GM21825 (cell line): ENCODE measurements around the gene ACER3.
A peak's percentile ranks its signal among the peaks of the same experiment; 100 is the strongest.

Experiments used
- ATAC-seq: cut with Tn5 transposase; IDR thresholded peaks from one replicate; pipeline ENCODE4 v1.9.1; 2021; ENCODE audit warnings: mild to moderate bottlenecking, moderate library complexity; ENCODE audit not compliant: unreplicated experiment

ACER3 gene

DNA sequence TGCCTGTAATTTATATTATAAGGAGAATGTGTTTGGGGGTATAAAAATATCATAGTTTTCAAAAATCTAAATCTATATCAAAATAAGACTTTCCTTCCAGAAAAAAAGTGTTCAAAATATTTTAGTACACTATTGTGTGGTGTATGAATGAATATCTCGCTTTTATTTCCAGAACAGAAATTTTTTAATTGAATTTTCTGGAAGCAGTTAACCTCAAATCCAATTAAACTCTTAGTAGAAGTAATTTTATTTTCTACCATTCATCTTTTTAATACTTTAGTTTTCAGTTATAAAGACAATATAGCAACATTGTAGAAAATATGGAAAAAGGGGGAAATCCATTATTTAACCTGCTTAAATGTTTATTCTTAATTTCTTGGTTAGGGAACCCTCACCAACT is 58.7 kb downstream of the ACER3 start:
- ATAC-seq = no peak

DNA sequence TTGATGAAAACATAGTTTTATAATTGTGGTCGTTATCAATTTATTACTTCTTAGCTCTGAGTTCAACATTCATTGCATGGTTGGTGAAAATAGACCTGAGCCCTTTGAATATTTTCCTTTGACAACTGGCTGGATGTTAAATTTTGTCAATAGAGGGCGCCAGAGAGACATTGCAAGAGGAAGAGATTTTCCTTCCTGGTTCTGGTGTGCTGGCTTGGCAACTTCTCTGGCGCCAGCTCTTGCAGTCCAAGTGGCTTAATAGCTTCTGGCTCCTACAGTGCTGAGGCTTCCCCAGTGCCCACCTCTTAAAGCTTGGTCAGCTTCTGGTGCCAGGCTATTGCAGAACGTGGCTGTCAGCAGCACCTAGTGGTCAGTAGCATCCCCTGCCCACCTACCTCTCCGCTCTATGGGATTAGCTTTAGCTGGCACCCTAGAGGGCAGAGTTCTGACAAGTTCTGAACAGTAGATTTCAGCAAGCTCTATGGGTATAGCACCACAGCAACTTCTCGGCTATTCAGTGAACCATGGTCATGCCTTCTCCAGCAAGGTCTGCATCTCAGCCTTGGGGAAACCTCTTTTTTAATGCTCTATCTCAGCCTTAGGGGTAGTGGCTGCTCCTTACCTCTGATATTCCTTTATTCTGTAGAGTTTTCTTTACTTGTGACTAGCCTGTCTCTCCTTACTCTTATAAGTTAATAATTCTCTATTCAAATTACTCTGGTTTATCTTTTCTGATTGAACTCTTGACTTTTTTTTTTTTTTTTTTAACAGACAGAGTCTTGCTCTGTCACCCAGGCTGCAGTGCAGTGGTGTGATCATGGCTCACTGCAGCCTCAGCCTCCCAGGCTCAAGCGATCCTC is 59.4 kb downstream of the ACER3 start:
- peak; percentile 57 for ATAC-seq

DNA sequence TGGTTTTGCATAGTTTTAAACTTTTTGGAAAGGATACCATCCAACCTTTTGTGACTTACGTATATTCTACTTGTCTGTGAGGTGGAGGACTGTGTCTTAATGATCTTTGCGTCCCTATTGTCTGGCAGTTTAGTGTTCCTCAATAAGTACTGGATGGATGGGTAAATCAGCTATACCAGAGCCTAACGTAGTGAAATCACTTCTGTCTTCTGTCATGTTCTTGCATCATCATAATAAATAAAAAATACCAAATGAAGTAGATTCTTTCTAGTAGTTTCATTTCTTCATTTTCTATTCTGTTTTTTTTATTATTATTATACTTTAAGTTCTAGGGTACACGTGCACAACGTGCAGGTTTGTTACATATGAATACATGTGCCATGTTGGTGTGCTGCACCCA is 66.4 kb downstream of the ACER3 start:
- no peak for ATAC-seq

DNA sequence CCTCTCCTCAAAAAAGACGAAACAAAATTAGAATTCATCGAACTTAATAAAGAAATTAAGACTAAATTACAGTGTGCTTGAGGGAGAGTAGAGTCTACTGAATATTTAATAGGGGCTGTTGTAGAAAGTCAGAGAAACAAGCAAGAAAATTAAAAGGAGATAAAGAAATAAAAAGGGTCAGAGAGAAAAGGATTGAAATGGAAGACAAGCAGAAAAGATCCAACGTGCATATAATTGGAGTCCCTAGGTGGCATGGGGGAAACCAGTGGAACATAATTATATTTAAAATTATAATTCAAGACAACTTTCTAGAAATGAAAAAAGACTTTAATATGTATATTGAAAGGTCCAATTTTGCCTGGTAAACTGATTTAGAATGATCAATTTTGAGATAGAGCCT is 74.3 kb downstream of the ACER3 start:
- no peak for ATAC-seq

DNA sequence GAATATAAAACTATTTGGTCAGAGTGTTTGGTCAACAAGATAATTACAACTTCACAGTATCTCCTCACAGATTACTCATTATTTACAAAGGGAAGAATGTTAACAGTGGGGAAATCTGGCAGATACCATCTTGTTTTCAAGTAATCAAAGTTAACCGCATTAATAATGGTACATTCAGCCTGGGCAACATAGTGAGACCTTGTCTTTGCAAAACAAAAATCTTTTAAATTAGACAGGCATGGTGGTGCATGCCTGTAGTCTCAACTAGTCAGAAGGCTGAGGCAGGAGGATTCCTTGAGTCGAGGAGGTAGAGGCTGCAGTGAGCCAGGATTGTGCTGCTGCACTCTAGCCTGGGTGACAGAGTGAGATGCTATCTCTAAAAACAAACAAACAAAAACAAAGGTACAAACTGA is 78.5 kb downstream of the ACER3 start:
- ATAC-seq = no peak

DNA sequence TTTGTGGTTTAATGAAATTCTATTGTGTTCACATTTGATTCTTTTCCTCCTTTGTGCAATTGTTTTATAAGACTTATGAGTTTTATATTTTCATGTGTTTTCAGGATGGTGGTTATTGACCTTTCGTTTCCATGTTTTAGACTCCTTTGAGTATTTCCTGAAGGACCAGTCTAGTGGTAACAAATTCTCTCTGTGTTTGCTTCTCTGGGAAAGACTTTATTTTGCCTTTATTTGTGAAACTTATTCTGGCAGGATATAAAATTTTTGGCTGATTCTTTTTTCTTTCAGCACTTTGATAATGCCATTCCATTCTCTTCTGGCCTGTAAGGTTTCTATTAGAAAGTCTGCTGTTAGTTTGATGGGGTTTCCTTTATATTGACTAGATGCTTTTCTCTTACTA is 83.5 kb downstream of the ACER3 start:
- no peak for ATAC-seq

DNA sequence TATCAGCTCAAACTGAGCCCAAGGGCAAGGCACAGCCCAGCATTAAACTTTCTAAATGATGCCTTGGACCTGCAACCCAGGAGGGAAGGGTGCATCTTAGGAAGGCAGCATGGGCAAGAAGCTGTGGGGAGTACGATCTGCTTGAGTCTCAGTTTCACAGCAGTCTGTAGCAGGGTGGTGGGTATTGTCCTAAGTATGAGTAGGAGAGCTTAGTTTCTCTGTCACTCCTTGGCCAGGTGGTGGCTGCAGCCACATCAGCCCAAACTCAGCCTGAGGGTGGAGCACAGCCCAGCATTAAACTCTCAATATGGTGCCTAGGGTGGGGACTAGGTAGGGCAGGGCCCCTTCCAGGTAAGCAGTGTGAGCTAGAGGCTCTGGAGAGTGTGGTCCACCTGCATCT is 85.5 kb downstream of the ACER3 start:
- no peak for ATAC-seq

DNA sequence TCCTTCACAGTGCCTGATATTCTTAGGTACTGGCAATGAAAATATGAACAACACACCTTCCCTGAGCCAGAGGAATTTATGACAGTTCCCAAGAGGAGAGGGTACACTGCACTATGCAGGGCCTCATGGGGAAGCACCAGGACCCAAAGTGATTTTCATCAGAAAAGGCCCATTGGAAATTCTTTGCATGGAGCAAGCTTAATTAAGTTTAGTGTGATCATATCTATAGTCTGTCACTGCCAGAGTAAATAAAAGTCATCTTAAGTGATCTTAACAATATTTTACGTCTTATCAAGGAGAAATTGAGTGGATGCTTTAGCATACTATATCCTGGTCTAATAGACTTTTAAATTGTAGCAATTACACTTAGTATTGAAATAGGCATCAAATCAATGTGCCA is 86.5 kb downstream of the ACER3 start:
- no peak for ATAC-seq

DNA sequence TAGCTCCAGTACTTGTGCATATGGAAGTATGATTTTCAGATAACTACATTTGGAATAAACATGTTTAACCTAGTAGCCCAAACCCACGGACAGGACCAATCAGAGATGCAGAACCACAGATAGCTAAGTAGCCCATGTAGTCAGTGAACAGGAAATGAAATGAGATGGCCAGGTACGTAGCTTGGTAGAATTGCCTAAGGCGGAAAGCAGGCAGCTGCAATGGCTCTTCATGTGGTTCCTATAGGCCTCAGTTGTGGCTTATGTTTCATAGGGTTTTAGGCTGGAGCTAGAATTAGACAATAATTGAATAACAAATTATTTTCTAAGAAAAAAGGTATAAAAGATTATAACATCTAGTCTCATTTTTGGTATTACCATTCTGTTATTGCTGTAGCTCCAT is 87.1 kb downstream of the ACER3 start:
- ATAC-seq = no peak

DNA sequence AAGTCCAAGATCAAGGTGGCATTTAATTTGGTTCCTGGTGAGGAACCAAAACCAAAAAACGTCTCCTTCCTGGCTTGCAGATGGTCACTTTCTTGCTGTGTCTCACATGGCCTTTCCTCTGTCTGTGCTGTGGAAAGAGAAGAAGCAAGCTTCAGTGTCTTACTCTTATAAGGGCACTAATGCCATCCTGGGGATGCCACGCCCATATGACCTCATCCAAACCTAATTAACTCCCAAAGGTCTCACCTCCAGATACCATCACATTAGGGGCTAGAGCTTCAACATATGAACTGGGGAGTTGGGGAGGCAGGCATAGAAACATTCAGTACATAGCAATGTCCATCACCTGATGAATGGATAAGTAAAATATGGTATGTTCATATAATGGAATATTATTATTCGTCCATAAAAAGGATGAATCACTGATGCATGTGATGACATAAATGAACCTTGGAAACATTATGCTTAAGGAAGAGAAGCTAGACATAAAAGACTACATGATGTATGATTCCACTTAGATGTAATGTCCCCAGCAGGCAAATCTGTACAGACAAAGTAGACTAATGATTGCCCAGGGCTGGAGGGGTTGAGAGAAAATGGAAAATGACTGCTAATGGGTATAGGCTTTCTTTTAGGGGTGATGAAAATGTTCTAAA is 94.9 kb downstream of the ACER3 start:
- ATAC-seq = no peak

DNA sequence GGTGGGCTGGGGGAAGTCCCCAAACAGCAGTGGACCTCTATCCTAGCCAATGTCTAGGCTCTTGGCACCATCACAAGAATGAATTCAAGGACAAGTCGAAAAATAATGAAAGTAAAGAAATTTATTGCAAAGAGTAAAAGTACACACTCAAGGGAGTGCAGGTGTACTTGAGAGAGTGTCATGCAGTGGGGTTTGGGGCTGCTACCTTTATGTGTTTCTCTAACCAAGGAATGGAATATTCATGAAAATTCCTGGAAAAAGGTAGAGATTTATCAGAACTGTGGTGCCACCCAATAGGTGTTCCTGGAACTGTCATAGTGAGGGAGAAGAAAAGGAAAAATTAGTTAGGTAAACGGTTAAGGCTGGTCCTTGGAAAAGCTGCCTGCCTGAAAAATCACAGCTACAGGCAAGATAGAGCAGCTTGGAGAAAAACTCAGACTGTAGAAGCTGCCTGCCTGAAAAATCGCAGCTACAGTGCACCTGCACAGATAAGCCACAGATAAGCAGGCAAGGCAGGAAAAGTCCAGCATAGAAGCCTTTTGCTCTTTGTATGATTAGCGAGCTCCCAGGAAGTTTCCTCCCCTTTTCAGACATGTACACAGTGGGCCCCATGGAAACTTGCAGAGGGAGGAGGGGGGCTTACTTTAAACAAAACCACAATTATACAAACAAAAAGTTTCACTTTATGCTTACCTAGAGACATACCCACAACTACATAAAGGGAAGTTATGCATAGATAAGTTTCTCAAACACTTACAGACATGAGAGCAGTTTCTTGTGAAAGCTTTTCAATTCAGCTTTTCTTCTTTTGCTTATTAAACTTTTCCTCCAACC is 102.1 kb downstream of the ACER3 start:
- ATAC-seq = peak; percentile 98

DNA sequence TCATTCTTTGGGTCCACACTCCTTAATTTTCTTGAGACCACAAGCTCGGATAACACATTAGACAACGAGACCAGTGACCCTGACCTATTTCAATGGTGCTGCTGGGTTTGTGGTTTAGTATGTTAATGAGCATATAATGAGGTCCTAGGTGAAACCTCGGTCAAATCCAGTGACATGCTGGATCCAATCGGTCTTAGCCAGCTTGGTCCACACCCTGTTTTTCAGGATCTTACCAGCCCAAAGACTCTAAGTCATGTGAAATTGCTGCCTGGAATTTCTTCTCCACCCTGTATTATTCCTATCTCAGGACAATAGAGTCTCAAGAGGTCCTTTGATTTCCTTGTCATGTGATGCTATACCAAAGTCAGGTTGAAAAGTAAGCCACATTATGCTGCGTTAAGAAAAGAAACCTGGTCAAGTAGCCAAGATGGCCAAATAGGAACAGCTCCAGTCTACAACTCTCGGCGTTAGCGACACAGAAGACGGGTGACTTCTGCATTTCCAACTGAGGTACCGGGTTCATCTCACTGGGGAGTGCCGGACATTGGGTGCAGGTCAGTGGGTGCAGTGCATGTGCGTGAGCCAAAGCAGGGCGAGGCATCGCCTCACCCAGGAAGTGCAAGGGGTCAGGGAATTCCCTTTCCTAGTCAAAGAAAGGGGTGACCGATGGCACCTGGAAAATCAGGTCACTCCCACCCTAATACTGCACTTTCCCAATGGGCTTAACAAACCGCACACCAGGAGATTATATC is 102.9 kb downstream of the ACER3 start:
- ATAC-seq = peak; percentile 8

DNA sequence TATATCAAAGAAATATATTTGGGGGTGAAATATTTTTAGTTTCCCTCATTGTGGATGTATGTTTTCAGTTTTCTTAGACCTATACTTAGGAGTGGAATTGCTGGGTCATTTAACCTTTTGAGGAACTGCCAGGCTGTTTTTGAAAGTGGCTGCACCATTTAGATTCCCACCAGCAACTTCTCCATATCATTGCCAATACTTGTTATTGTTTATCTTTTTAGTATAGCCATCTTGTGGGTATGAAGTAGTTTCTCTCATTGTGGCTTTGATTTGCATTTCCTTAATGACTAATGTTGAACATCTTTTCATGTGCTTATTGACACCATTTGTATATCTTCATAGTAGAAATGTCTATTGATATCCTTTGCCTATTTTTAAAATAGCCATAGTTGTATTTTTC is 111.3 kb downstream of the ACER3 start:
- ATAC-seq = no peak

DNA sequence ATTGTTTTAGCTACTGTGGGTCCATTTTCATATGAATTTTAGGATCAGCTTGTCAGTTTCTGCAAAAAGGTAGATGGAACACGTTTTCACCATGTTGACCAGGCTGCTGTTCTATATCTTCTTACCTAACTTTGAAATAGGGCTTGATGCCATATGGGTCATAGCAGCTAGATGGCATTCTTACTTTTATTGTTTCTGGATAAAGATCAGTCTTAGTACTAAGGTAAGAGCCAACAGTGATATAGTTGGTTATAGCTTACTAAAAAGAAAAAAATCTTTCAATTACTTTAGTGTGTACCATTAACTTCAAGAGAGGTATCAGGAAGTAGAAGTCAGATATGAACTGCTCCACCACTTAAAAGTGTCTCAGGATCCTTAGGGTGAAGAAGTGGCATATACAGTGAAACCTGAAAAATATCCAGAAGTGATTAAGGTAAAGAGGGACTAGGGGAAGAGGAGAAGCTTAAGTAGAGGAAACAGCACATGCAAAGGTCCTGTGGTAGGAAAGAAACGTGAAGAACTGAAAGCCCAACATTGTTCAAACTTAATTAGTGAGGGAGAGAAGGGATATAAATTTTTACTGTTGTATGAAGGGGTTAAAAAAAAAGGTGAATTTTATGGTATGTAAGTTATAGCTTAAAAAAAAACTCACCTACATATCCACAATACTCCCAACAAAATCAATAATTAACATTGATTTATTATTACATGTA is 113.6 kb downstream of the ACER3 start:
- ATAC-seq = no peak

DNA sequence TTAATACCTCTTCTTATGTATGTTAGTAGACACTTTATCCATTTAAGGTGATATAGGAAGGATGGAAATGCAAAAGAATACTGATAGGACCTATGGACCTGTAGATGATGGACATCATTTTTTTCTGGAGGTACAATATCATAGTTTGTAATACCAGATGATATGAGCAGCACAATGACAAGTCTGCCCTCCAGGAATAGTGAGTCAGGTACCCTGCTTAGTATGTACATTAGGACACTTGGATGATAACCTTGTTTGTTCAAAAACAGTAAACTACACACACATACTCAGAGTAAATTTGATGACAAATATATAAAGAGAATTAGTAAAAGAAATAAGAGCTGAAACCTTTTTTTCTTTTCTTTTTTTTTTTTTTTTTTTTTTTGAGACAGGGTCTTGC is 114.8 kb downstream of the ACER3 start:
- no peak for ATAC-seq

DNA sequence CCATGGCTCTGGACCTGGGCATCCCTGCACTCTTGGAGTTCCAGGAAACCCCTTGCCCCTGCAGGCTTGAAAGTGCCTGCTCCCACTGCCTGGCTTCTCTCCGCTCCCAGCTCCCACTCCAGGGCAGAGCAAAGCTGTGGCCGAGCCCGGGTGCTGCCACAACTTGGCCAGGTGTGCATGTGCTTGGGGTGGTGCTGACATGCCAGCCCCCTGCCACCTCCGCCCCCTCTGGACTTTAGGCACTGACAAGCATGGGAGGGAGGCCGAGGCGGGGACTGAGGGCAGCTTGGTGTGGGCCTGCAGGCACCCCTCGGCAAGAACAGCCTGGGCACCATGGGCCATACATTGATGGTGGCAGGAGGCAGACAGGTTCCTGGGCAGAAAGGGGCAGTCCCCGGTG is 117.1 kb downstream of the ACER3 start:
- no peak for ATAC-seq

DNA sequence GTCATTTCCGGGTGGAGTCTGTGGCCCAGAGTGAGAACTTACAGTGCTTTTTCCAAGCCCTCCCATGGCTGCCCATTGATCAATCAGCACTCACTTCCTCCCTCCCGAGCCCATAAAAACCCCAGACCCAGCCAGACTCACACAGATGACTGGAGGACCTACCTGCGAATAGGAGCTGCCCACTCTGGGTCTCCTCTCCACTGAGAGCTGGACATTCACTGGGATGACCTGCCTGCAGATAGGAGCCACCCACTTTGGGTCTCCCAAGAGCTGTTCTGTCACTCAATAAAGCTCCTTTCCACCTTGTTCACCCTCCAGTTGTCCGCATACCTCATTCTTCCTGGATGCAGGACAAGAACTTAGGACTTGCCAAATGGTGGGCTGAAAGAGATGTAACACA is 117.5 kb downstream of the ACER3 start:
- no peak for ATAC-seq

DNA sequence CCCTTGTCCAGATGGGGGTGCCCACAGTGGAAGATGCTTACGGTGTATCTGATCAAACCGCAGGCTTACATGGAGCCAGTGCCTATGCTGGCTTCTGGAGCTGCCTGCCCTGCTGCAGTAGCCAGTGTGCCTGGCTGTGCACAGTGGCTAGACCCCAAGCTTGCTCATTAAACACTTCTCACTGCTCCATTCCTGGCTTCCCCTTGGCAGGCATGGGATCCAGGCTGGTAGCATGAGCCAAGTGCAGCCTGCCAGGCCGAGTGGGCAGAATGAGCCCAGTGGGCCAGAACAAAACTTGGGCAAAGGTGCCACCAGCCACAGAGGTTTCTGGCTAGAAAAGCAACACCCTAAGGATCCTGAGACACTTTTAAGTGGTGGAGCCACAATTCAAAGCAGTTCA is 118.1 kb downstream of the ACER3 start:
- ATAC-seq = no peak

DNA sequence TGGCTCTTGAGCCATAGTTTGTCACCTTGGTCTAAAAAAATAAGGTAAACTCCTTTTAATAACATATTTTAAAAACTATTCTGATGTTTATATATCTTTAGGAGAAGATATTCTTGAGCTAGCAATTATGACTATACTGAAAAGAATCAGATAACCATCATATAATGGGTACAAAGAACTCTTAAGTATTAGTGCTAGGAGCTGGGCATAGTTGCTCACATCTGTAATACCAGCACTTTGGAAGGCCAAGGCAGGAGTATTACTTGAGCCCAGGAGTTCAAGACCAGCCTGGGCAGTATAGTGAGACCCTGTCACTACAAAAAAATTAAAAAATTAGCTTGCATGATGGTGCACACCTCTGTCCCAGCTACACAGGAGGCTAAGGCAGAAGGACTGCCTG is 119.5 kb downstream of the ACER3 start:
- no peak for ATAC-seq

DNA sequence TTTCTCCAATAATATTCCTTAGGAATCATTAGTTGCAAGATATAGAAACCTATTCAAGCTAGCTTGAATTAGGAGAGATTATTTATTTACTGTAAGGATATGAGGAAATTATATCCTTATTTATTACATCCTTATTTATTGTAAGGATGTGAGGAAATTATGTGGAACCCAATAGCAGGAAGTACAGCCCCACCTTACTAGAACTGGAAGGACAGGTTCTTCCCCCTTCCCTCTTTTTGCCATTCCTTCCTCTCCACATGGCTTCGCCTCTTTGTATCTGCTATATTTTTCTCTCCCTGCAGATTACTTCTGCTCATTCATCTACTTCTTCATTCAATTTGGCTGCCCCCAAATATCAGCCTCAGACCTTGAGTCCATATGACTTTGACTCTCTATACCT is 124.0 kb downstream of the ACER3 start:
- ATAC-seq = no peak
